ENCODE results near the gene GALNT9. TPM values are rescaled to one million over a fixed set of nuclear protein-coding genes. Genes with fewer than 3 reads are reported as not detected.

Gene GALNT9
- total and polyA plus RNA-seq, 7 experiments from 2014 or later, result not detected

GRCh38 chr12:132167611-132168310 lies 161.6 kb downstream of the GALNT9 start:
- peaks cover 0 to under 1% (median 0%) of the 10 kb centered on the region in 5 donors for H3K27me3 Mint-ChIP-seq
- H3K4me1 Mint-ChIP-seq, result peaks cover 12 to 19% (median 15%) of the 10 kb centered on the region in 7 donors
- DNase-seq (no peak), ATAC-seq (no peak)
- Histone ChIP-seq H3K27me3 (ENCODE audit: control insufficient read depth in 2 of 2, insufficient read depth in 2 of 2, low read length in 2 of 2) (no peaks in the 10 kb centered on the region), H3K27ac (ENCODE audit: low read depth, low read length) (no peak overlapping the region), H3K36me3 (ENCODE audit: control insufficient read depth in 2 of 3, insufficient read depth in 3 of 3, low read length in 3 of 3) (no peaks in the 10 kb centered on the region), H3K4me1 (ENCODE audit: control insufficient read depth in 2 of 2, insufficient read depth in 2 of 2, low read length in 2 of 2) (peaks cover 0 to 16% of the 10 kb centered on the region in 2 donors), H3K9me3 (ENCODE audit: control insufficient read depth in 2 of 3, low read length in 3 of 3) (no peaks in the 10 kb centered on the region), H3K4me3 (ENCODE audit: low read length) (no peak overlapping the region)
- intact Hi-C loops (cut with micrococcal nuclease), result no loop called here
- ChIA-PET CTCF (interaction anchor here (1.5 kb wide), 1 partner anchor 14 kb away, joined by 4 read pairs; no protein-coding TSS in a partner anchor), POLR2A (interaction anchor here (1.0 kb wide), 1 partner anchor 21 kb away, joined by 3 read pairs; no protein-coding TSS in a partner anchor)
- peak overlapping the region in 1 of 9 donors; percentile 18 for H3K27ac Mint-ChIP-seq
- peak overlapping the region in 2 of 10 donors; percentile 30 to 41 for H3K4me3 Mint-ChIP-seq
- peaks cover 0 to 4% (median 0%) of the 10 kb centered on the region in 5 donors for H3K36me3 Mint-ChIP-seq
- H3K9me3 Mint-ChIP-seq, result peaks cover 0 to 13% (median 0%) of the 10 kb centered on the region in 11 donors

GRCh38 chr12:132166801-132167591 lies 162.4 kb downstream of the GALNT9 start:
- Mint-ChIP-seq H3K4me3 (peak overlapping the region in 1 of 10 donors; percentile 43), H3K9me3 (peaks cover 0 to 13% (median 0%) of the 10 kb centered on the region in 11 donors), H3K27me3 (no peaks in the 10 kb centered on the region), H3K27ac (peak overlapping the region in 1 of 9 donors; percentile 31), H3K36me3 (peaks cover 0 to 4% (median 0%) of the 10 kb centered on the region in 5 donors), H3K4me1 (peaks cover 15 to 24% (median 16%) of the 10 kb centered on the region in 7 donors)
- no peak for ATAC-seq
- Histone ChIP-seq H3K27ac (ENCODE audit: low read depth, low read length) (no peak overlapping the region), H3K27me3 (ENCODE audit: control insufficient read depth in 2 of 2, insufficient read depth in 2 of 2, low read length in 2 of 2) (no peaks in the 10 kb centered on the region), H3K4me1 (ENCODE audit: control insufficient read depth in 2 of 2, insufficient read depth in 2 of 2, low read length in 2 of 2) (peaks cover 0 to 24% of the 10 kb centered on the region in 2 donors), H3K4me3 (ENCODE audit: low read length) (no peak overlapping the region), H3K9me3 (ENCODE audit: control insufficient read depth in 2 of 3, low read length in 3 of 3) (no peaks in the 10 kb centered on the region), H3K36me3 (ENCODE audit: control insufficient read depth in 2 of 3, insufficient read depth in 3 of 3, low read length in 3 of 3) (no peaks in the 10 kb centered on the region)
- CTCF ChIA-PET, result no interaction called here
- no peak for DNase-seq
- intact Hi-C loops (cut with micrococcal nuclease), result no loop called here
- POLR2A ChIA-PET, result no interaction called here

DNA sequence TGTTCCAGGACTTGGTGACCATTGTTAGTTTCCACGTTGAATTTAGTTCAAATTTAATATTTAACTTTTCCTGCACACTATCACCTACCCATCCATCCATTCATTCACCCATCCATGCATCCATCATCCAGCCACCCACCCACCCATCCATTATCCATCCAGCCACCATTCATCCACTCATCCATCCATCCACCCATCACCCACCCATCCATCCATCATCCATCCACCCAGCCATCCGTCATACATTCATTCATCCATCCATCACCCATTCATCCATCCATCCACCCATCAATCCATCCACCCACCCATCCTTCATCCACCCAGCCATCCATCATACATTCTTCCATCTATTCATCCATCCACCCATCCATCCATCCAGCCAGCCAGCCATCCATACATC lies 163.3 kb downstream of the GALNT9 start:
- Mint-ChIP-seq H3K36me3 (peaks cover 0 to 4% (median 0%) of the 10 kb centered on the region in 5 donors), H3K4me1 (peaks cover 15 to 26% (median 16%) of the 10 kb centered on the region in 7 donors), H3K4me3 (no peak overlapping the region), H3K27me3 (no peaks in the 10 kb centered on the region), H3K9me3 (peaks cover 0 to 13% (median 0%) of the 10 kb centered on the region in 11 donors), H3K27ac (no peak overlapping the region)
- Histone ChIP-seq H3K4me1 (ENCODE audit: control insufficient read depth in 2 of 2, insufficient read depth in 2 of 2, low read length in 2 of 2) (peaks cover 0 to 24% of the 10 kb centered on the region in 2 donors), H3K36me3 (ENCODE audit: control insufficient read depth in 2 of 3, insufficient read depth in 3 of 3, low read length in 3 of 3) (no peaks in the 10 kb centered on the region), H3K27ac (ENCODE audit: low read depth, low read length) (no peak overlapping the region), H3K4me3 (ENCODE audit: low read length) (no peak overlapping the region), H3K9me3 (ENCODE audit: control insufficient read depth in 2 of 3, low read length in 3 of 3) (no peaks in the 10 kb centered on the region), H3K27me3 (ENCODE audit: control insufficient read depth in 2 of 2, insufficient read depth in 2 of 2, low read length in 2 of 2) (no peaks in the 10 kb centered on the region)
- ChIA-PET POLR2A (no interaction called here), CTCF (no interaction called here)
- no peak for DNase-seq
- ATAC-seq, result no peak
- intact Hi-C loops (cut with micrococcal nuclease), result no loop called here

DNA sequence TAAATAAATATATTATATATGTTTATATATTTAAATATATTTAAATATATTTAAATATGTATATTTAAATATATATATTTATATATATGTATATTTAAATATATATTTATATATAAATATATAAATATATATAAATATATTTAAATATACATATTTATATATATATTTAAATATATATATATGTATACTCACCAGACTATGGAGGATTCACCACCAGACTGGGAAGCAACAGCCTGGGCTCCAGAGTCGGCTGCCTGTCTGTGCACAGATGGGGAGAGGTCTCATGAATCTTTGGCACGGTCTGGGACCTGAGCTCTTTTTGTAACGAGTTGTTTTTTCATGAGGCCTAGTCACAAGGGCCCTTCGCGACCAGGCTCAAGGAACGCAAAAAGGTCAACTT lies 163.8 kb downstream of the GALNT9 start:
- intact Hi-C loops (cut with micrococcal nuclease), result no loop called here
- no peak overlapping the region for H3K27ac Mint-ChIP-seq
- no peaks in the 10 kb centered on the region for H3K27me3 Mint-ChIP-seq
- Histone ChIP-seq H3K9me3 (ENCODE audit: control insufficient read depth in 2 of 3, low read length in 3 of 3) (no peaks in the 10 kb centered on the region), H3K4me3 (ENCODE audit: low read length) (no peak overlapping the region), H3K27me3 (ENCODE audit: control insufficient read depth in 2 of 2, insufficient read depth in 2 of 2, low read length in 2 of 2) (no peaks in the 10 kb centered on the region), H3K36me3 (ENCODE audit: control insufficient read depth in 2 of 3, insufficient read depth in 3 of 3, low read length in 3 of 3) (no peaks in the 10 kb centered on the region), H3K27ac (ENCODE audit: low read depth, low read length) (no peak overlapping the region), H3K4me1 (ENCODE audit: control insufficient read depth in 2 of 2, insufficient read depth in 2 of 2, low read length in 2 of 2) (peaks cover 0 to 24% of the 10 kb centered on the region in 2 donors)
- CTCF ChIA-PET, result no interaction called here
- DNase-seq (no peak), ATAC-seq (no peak)
- peaks cover 0 to 13% (median 0%) of the 10 kb centered on the region in 11 donors for H3K9me3 Mint-ChIP-seq
- no peak overlapping the region for H3K4me3 Mint-ChIP-seq
- H3K36me3 Mint-ChIP-seq, result peaks cover 0 to 4% (median 0%) of the 10 kb centered on the region in 5 donors
- peaks cover 15 to 26% (median 16%) of the 10 kb centered on the region in 7 donors for H3K4me1 Mint-ChIP-seq
- POLR2A ChIA-PET, result no interaction called here

- peaks cover 0 to 24% of the 10 kb centered on the region in 2 donors for H3K4me1 ChIP-seq (ENCODE audit: control insufficient read depth in 2 of 2, insufficient read depth in 2 of 2, low read length in 2 of 2)
- H3K9me3 Mint-ChIP-seq, result peaks cover 0 to 13% (median 0%) of the 10 kb centered on the region in 11 donors
- CTCF ChIA-PET, result no interaction called here
- intact Hi-C loops (cut with micrococcal nuclease), result no loop called here
- peaks cover 0 to 4% (median 0%) of the 10 kb centered on the region in 5 donors for H3K36me3 Mint-ChIP-seq
- H3K27ac ChIP-seq (ENCODE audit: low read depth, low read length), result no peak overlapping the region
- no peaks in the 10 kb centered on the region for H3K27me3 ChIP-seq (ENCODE audit: control insufficient read depth in 2 of 2, insufficient read depth in 2 of 2, low read length in 2 of 2)
- peak overlapping the region in 5 of 10 donors; percentile 13 to 69 (median 45) for H3K4me3 Mint-ChIP-seq
- DNase-seq (no peak), ATAC-seq (no peak)
- H3K36me3 ChIP-seq (ENCODE audit: control insufficient read depth in 2 of 3, insufficient read depth in 3 of 3, low read length in 3 of 3), result no peaks in the 10 kb centered on the region
- no peaks in the 10 kb centered on the region for H3K27me3 Mint-ChIP-seq
- POLR2A ChIA-PET, result no interaction called here
- H3K27ac Mint-ChIP-seq, result peak overlapping the region in 1 of 9 donors; percentile 2
- H3K9me3 ChIP-seq (ENCODE audit: control insufficient read depth in 2 of 3, low read length in 3 of 3), result no peaks in the 10 kb centered on the region
- H3K4me1 Mint-ChIP-seq, result peaks cover 11 to 27% (median 16%) of the 10 kb centered on the region in 7 donors
- no peak overlapping the region for H3K4me3 ChIP-seq (ENCODE audit: low read length)
These were observed 165.0 kb downstream of the GALNT9 start for GRCh38 chr12:132164426-132164825.

DNA sequence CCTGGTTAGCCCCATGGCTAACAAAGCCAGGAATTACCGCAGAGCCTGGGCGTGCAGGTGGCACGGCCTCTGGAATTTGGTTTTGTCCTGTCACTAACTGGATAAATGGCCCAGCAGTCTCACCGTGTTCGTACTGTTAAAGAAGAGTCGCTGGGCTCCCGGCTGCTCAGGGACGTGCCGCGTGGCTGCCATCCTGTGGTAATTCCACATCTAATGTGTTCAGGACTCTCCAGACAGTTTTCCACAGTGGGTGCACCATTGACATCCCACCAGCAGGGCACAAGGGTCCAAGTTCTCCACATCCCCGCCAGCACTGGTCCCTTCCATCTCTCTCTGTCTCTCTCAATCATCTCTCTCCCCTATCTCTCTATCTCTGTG lies 165.5 kb downstream of the GALNT9 start:
- H3K36me3 ChIP-seq (ENCODE audit: control insufficient read depth in 2 of 3, insufficient read depth in 3 of 3, low read length in 3 of 3), result no peaks in the 10 kb centered on the region
- intact Hi-C loops (cut with micrococcal nuclease), result loop anchor here in 1 of 2 donors (2.0 kb wide), 1 partner anchor 55 kb away; no protein-coding TSS in a partner anchor
- peaks cover 0 to 24% of the 10 kb centered on the region in 2 donors for H3K4me1 ChIP-seq (ENCODE audit: control insufficient read depth in 2 of 2, insufficient read depth in 2 of 2, low read length in 2 of 2)
- Mint-ChIP-seq H3K4me1 (peaks cover 11 to 27% (median 16%) of the 10 kb centered on the region in 7 donors), H3K27me3 (no peaks in the 10 kb centered on the region), H3K4me3 (peak overlapping the region in 7 of 10 donors; percentile 6 to 69 (median 26)), H3K27ac (peak overlapping the region in 1 of 9 donors; percentile 2), H3K9me3 (peaks cover 0 to 13% (median 0%) of the 10 kb centered on the region in 11 donors), H3K36me3 (peaks cover 0 to 4% (median 0%) of the 10 kb centered on the region in 5 donors)
- no peaks in the 10 kb centered on the region for H3K9me3 ChIP-seq (ENCODE audit: control insufficient read depth in 2 of 3, low read length in 3 of 3)
- ATAC-seq, result no peak
- ChIA-PET CTCF (interaction anchor here (1.4 to 2.0 kb wide), 2 partner anchors 10 to 55 kb away, joined by 6 read pairs; no protein-coding TSS in a partner anchor), POLR2A (interaction anchor here (1.1 kb wide), 1 partner anchor 26 kb away, joined by 6 read pairs; no protein-coding TSS in a partner anchor)
- H3K4me3 ChIP-seq (ENCODE audit: low read length), result no peak overlapping the region
- H3K27me3 ChIP-seq (ENCODE audit: control insufficient read depth in 2 of 2, insufficient read depth in 2 of 2, low read length in 2 of 2), result no peaks in the 10 kb centered on the region
- no peak for DNase-seq
- H3K27ac ChIP-seq (ENCODE audit: low read depth, low read length), result no peak overlapping the region

All from naive thymus-derived CD4-positive, alpha-beta T cell (primary cell).